ENCODE data around the gene NTN1. TPM values are rescaled to one million over a fixed set of nuclear protein-coding genes. Genes with fewer than 3 reads are reported as not detected.

NTN1 gene
- total and polyA plus RNA-seq, 2 of the 13 experiments (the other 11 are each of a cell fraction or from before 2014, with no cell fraction given): 0.04 to 0.05 TPM

GRCh38 chr17:9237661-9238301 is 216.5 kb downstream of the NTN1 start (continued):
- TF ChIP-seq RNF219 (CRISPR knock-in tag; IDR thresholded peaks at IDR 0.05) (no peak), ASH2L (IDR thresholded peaks at IDR 0.05; ENCODE audit: insufficient read length, low read depth, low read length) (peak; percentile 93), ZNF629 (CRISPR knock-in tag; conservative IDR thresholded peaks at IDR 0.05) (peak; percentile 77), MZF1 (CRISPR knock-in tag; IDR thresholded peaks at IDR 0.05; ENCODE audit: borderline replicate concordance) (no peak), SALL1 (CRISPR knock-in tag; IDR thresholded peaks at IDR 0.05) (peak; percentile 45; the same call in 1 of the 2 replicates), RFX5 (IDR thresholded peaks at IDR 0.05; ENCODE audit: low read depth, low read length) (peak; percentile 66; the same call in 1 of the 2 replicates), MYNN (CRISPR knock-in tag; IDR thresholded peaks at IDR 0.05; ENCODE audit: low read depth) (peak; percentile 73; the same call in 1 of the 2 replicates), CREB1 (IDR thresholded peaks at IDR 0.05) (no peak), CREB1 (CRISPR knock-in tag; IDR thresholded peaks at IDR 0.05) (no peak), FOXK2 (IDR thresholded peaks at IDR 0.05) (0 out of 2 replicates have a peak, but pooled peaks have one; percentile 26), KAT2B (IDR thresholded peaks at IDR 0.05; ENCODE audit: borderline replicate concordance, low read depth, low read length) (no peak), ZNF451 (CRISPR knock-in tag; IDR thresholded peaks at IDR 0.05) (no peak), SAP130 (CRISPR knock-in tag; IDR thresholded peaks at IDR 0.05; ENCODE audit: low read depth) (peak; percentile 53; the same call in 1 of the 2 replicates), MTF1 (CRISPR knock-in tag; IDR thresholded peaks at IDR 0.05) (no peak), ZNF3 (CRISPR knock-in tag; IDR thresholded peaks at IDR 0.05) (0 out of 2 replicates have a peak, but pooled peaks have one; percentile 37), ZNF607 (CRISPR knock-in tag; IDR thresholded peaks at IDR 0.05; ENCODE audit: borderline replicate concordance) (no peak), U2AF2 (IDR thresholded peaks at IDR 0.05; ENCODE audit: low read depth, low read length) (no peak), RXRA (CRISPR knock-in tag; IDR thresholded peaks at IDR 0.05) (peak; percentile 34; the same call in 1 of the 2 replicates)
- TF ChIP-seq, protein P1, sequence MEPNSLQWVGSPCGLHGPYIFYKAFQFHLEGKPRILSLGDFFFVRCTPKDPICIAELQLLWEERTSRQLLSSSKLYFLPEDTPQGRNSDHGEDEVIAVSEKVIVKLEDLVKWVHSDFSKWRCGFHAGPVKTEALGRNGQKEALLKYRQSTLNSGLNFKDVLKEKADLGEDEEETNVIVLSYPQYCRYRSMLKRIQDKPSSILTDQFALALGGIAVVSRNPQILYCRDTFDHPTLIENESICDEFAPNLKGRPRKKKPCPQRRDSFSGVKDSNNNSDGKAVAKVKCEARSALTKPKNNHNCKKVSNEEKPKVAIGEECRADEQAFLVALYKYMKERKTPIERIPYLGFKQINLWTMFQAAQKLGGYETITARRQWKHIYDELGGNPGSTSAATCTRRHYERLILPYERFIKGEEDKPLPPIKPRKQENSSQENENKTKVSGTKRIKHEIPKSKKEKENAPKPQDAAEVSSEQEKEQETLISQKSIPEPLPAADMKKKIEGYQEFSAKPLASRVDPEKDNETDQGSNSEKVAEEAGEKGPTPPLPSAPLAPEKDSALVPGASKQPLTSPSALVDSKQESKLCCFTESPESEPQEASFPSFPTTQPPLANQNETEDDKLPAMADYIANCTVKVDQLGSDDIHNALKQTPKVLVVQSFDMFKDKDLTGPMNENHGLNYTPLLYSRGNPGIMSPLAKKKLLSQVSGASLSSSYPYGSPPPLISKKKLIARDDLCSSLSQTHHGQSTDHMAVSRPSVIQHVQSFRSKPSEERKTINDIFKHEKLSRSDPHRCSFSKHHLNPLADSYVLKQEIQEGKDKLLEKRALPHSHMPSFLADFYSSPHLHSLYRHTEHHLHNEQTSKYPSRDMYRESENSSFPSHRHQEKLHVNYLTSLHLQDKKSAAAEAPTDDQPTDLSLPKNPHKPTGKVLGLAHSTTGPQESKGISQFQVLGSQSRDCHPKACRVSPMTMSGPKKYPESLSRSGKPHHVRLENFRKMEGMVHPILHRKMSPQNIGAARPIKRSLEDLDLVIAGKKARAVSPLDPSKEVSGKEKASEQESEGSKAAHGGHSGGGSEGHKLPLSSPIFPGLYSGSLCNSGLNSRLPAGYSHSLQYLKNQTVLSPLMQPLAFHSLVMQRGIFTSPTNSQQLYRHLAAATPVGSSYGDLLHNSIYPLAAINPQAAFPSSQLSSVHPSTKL (CRISPR knock-in tag; IDR thresholded peaks at IDR 0.05): peak; percentile 26; the same call in 1 of the 2 replicates
- TF ChIP-seq, protein P2, sequence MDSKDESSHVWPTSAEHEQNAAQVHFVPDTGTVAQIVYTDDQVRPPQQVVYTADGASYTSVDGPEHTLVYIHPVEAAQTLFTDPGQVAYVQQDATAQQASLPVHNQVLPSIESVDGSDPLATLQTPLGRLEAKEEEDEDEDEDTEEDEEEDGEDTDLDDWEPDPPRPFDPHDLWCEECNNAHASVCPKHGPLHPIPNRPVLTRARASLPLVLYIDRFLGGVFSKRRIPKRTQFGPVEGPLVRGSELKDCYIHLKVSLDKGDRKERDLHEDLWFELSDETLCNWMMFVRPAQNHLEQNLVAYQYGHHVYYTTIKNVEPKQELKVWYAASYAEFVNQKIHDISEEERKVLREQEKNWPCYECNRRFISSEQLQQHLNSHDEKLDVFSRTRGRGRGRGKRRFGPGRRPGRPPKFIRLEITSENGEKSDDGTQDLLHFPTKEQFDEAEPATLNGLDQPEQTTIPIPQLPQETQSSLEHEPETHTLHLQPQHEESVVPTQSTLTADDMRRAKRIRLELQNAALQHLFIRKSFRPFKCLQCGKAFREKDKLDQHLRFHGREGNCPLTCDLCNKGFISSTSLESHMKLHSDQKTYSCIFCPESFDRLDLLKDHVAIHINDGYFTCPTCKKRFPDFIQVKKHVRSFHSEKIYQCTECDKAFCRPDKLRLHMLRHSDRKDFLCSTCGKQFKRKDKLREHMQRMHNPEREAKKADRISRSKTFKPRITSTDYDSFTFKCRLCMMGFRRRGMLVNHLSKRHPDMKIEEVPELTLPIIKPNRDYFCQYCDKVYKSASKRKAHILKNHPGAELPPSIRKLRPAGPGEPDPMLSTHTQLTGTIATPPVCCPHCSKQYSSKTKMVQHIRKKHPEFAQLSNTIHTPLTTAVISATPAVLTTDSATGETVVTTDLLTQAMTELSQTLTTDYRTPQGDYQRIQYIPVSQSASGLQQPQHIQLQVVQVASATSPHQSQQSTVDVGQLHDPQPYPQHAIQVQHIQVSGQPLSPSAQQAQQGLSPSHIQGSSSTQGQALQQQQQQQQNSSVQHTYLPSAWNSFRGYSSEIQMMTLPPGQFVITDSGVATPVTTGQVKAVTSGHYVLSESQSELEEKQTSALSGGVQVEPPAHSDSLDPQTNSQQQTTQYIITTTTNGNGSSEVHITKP (CRISPR knock-in tag; IDR thresholded peaks at IDR 0.05; ENCODE audit: low read depth): 0 out of 2 replicates have a peak, but pooled peaks have one; percentile 31

Data from HepG2 (cell line).